Stimulated activated CD8-positive, alpha-beta memory T cell treated with anti-CD3 and anti-CD28 coated beads, Interleukin-12 subunit alpha, Interleukin-12 subunit beta, amount 100 ng/mL, for 24 hours (primary cell): ENCODE measurements around the gene SIT1.
"Not testable (repeated sequence)": the region's sequence is repeated elsewhere in the genome, so short reads cannot be mapped to it uniquely, and the experiment has no call there.

Experiments used
- DNase-seq: peaks from one replicate; pipeline ENCODE4 v3.0.0-alpha.2; 2020; ENCODE audit errors: extremely low read depth

Gene SIT1

GRCh38 chr9:35637427-35637955 is 13.2 kb downstream of the SIT1 start:
- DNase-seq = not testable (repeated sequence)

- not testable (repeated sequence) for DNase-seq
These were observed 13.9 kb downstream of the SIT1 start for GRCh38 chr9:35636877-35637246.

GRCh38 chr9:35636135-35636876 is 14.4 kb downstream of the SIT1 start:
- no peak for DNase-seq

- no peak for DNase-seq
These were observed 15.0 kb downstream of the SIT1 start for GRCh38 chr9:35635730-35636129.

- no peak for DNase-seq
These were observed 21.1 kb downstream of the SIT1 start for GRCh38 chr9:35629597-35629996.

GRCh38 chr9:35628389-35628991 is 22.2 kb downstream of the SIT1 start:
- no peak for DNase-seq

GRCh38 chr9:35627575-35627974 is 23.2 kb downstream of the SIT1 start:
- no peak for DNase-seq

GRCh38 chr9:35619800-35620158 is 31.0 kb downstream of the SIT1 start:
- no peak for DNase-seq

GRCh38 chr9:35618854-35619799 is 31.6 kb downstream of the SIT1 start:
- DNase-seq = no peak

GRCh38 chr9:35618325-35618727 is 32.4 kb downstream of the SIT1 start, which contains the start of gene CD72:
TSS of gene CD72 (minus strand) at chr9:35618413. CDS start at chr9:35618303, 110 bp downstream.
- DNase-seq = no peak

GRCh38 chr9:35617548-35617947 is 33.2 kb downstream of the SIT1 start:
- no peak for DNase-seq

- no peak for DNase-seq
These were observed 33.9 kb downstream of the SIT1 start for GRCh38 chr9:35616681-35617459.

- no peak for DNase-seq
These were observed 34.6 kb downstream of the SIT1 start for GRCh38 chr9:35615981-35616680.

- DNase-seq = no peak
These were observed 37.9 kb downstream of the SIT1 start for GRCh38 chr9:35612843-35613242.

- DNase-seq = not testable (repeated sequence)
These were observed 38.7 kb downstream of the SIT1 start for GRCh38 chr9:35612066-35612465.

GRCh38 chr9:35611230-35611797 is 39.4 kb downstream of the SIT1 start:
- DNase-seq = no peak

GRCh38 chr9:35609820-35610163 is 40.9 kb downstream of the SIT1 start:
- DNase-seq = no peak

- DNase-seq = no peak
These were observed 41.5 kb downstream of the SIT1 start for GRCh38 chr9:35609001-35609819.

GRCh38 chr9:35608221-35608620 is 42.5 kb downstream of the SIT1 start:
- DNase-seq = no peak

GRCh38 chr9:35606726-35607125 is 44.0 kb downstream of the SIT1 start:
- DNase-seq = no peak
